Vein endothelial cell (primary cell): ENCODE results near the gene INF2. TPM values are rescaled to one million over a fixed set of nuclear protein-coding genes. Genes with fewer than 3 reads are reported as not detected.

Source experiments
- small RNA-seq: library from RNA; depleted of rRNA; stranded (forward); fragments of <200 nt; gene quantifications from one replicate; pipeline ENCODE3, GENCODE V24; 2012
- total RNA-seq: library from RNA; depleted of rRNA; stranded (reverse); fragments of >200 nt; gene quantifications from 2 replicates; pipeline ENCODE4 v1.2.3, GENCODE V29; 2012

Gene INF2
- total RNA-seq: 78.1 and 80.2 TPM in 2 replicates

GRCh38 chr14:104689109-104689880, at the start of gene INF2:
Gene INF2 (plus strand): TSS chr14:104689618. CDS start chr14:104701366, 11,748 bp downstream.

GRCh38 chr14:104723651-104724406, 34.4 kb downstream of the INF2 start, which contains the start of gene ADSS1:
Gene ADSS1 (plus strand): TSS chr14:104724229. CDS start chr14:104724271, 42 bp downstream.

GRCh38 chr14:104752735-104753527, 63.5 kb downstream of the INF2 start, which contains the start of gene SIVA1:
Gene SIVA1 (plus strand): TSS chr14:104753147. CDS start chr14:104753202, 55 bp downstream.

Small RNAs within 50 kb of the gene (small RNA-seq; reads per million reads assigned to genes)
- not detected for gene MIR4710

Other genes starting within 250 kb of the INF2 start
- not detected in 2 replicates for gene C14orf180, start 109.9 kb upstream of the INF2 start, total RNA-seq
- 0.65 TPM in 1 of 2 replicates, not detected in the other for gene TMEM179, start 84.8 kb upstream of the INF2 start, total RNA-seq
- 1.4 and 2.3 TPM in 2 replicates for gene ADSS1, start 34.6 kb downstream of the INF2 start, total RNA-seq
- gene SIVA1, start 63.5 kb downstream of the INF2 start, total RNA-seq: 106 and 117 TPM in 2 replicates
- gene AKT1, start 106.1 kb downstream of the INF2 start, total RNA-seq: 219 and 221 TPM in 2 replicates
- 6.5 and 6.7 TPM in 2 replicates for gene ZBTB42, start 111.5 kb downstream of the INF2 start, total RNA-seq
- gene CEP170B, start 175.7 kb downstream of the INF2 start, total RNA-seq: 26.4 and 27.1 TPM in 2 replicates
- under 0.01 TPM in 2 replicates for gene PLD4, start 235.3 kb downstream of the INF2 start, total RNA-seq